HG03469 (cell line): Measurements from ENCODE around the gene ADPGK.
A peak's percentile ranks its signal among the peaks of the same experiment; 100 is the strongest.

Experiments used
- ATAC-seq: cut with Tn5 transposase; IDR thresholded peaks from one replicate; pipeline ENCODE4 v1.9.1; 2021; ENCODE audit warnings: mild to moderate bottlenecking, moderate library complexity, moderate number of reproducible peaks; ENCODE audit not compliant: unreplicated experiment

ADPGK gene

GRCh38 chr15:72790302-72790910, 6.8 kb upstream of the ADPGK start:
- no peak for ATAC-seq

GRCh38 chr15:72787526-72787925, 4.0 kb upstream of the ADPGK start:
- no peak for ATAC-seq

- ATAC-seq = no peak
These were observed 3.3 kb upstream of the ADPGK start for GRCh38 chr15:72786676-72787345.

- no peak for ATAC-seq
These were observed 2.7 kb upstream of the ADPGK start for GRCh38 chr15:72786242-72786641.

- no peak for ATAC-seq
These were observed 2.3 kb upstream of the ADPGK start for GRCh38 chr15:72785841-72786240.

- no peak for ATAC-seq
These were observed 1.9 kb upstream of the ADPGK start for GRCh38 chr15:72785432-72785831.

- no peak for ATAC-seq
These were observed 908 bp upstream of the ADPGK start for GRCh38 chr15:72784456-72784876.

- ATAC-seq = peak; percentile 5
These were observed 436 bp downstream of the ADPGK start for GRCh38 chr15:72783004-72783639.

GRCh38 chr15:72782274-72783003, 1.1 kb downstream of the ADPGK start:
- no peak for ATAC-seq

- no peak for ATAC-seq
These were observed 1.9 kb downstream of the ADPGK start for GRCh38 chr15:72781631-72782030.

GRCh38 chr15:72778796-72779195, 4.8 kb downstream of the ADPGK start:
- ATAC-seq = no peak

GRCh38 chr15:72774696-72775383, 8.7 kb downstream of the ADPGK start:
- ATAC-seq = no peak

- ATAC-seq = no peak
These were observed 12.2 kb downstream of the ADPGK start for GRCh38 chr15:72771329-72771725.

GRCh38 chr15:72770673-72771328, 12.8 kb downstream of the ADPGK start:
- no peak for ATAC-seq

GRCh38 chr15:72766780-72767179, 16.8 kb downstream of the ADPGK start:
- ATAC-seq = no peak

GRCh38 chr15:72766025-72766424, 17.5 kb downstream of the ADPGK start:
- ATAC-seq = no peak

GRCh38 chr15:72764656-72765055, 18.9 kb downstream of the ADPGK start:
- no peak for ATAC-seq

GRCh38 chr15:72760590-72761260, 22.8 kb downstream of the ADPGK start:
- no peak for ATAC-seq

- no peak for ATAC-seq
These were observed 25.4 kb downstream of the ADPGK start for GRCh38 chr15:72758182-72758581.

- no peak for ATAC-seq
These were observed 29.5 kb downstream of the ADPGK start for GRCh38 chr15:72754096-72754495.
